ENCODE measurements around the gene TOR2A. TPM values are rescaled to one million over a fixed set of nuclear protein-coding genes. Genes with fewer than 3 reads are reported as not detected.

TOR2A gene
- total and polyA plus RNA-seq, 2 of the 8 experiments (the other 6 are each of a cell fraction or from before 2014, with no cell fraction given) = 18.7 to 24.9 TPM

GRCh38 chr9:127724012-127724411 lies 11.1 kb downstream of the TOR2A start:
- DNase-seq (ENCODE audit: low read depth in 1 of 2, low spot score in 2 of 2) = no peak
- TF ChIP-seq NANOG (IDR thresholded peaks at IDR 0.05; ENCODE audit: insufficient read depth, low read depth, low read length, poor library complexity, severe bottlenecking) (no peak), CBX5 (IDR thresholded peaks at IDR 0.05; ENCODE audit: low read depth, low read length) (no peak), NRF1 (IDR thresholded peaks at IDR 0.05; ENCODE audit: low read depth, low read length) (no peak), SUZ12 (IDR thresholded peaks at IDR 0.05; ENCODE audit: low read length) (no peak), SRF (IDR thresholded peaks at IDR 0.05; ENCODE audit: low read depth, low read length) (no peak), TBP (IDR thresholded peaks at IDR 0.05; ENCODE audit: low read depth, low read length) (no peak), PHF8 (conservative IDR thresholded peaks at IDR 0.05; ENCODE audit: low read depth, low read length) (no peak), KDM1A (IDR thresholded peaks at IDR 0.05; ENCODE audit: borderline replicate concordance, low read length) (no peak), EP300 (IDR thresholded peaks at IDR 0.05; ENCODE audit: borderline replicate concordance in 1 of 2, low read depth in 2 of 2, low read length in 2 of 2) (no peak), HDAC6 (IDR thresholded peaks at IDR 0.05; ENCODE audit: low read depth, low read length) (no peak), KDM4A (IDR thresholded peaks at IDR 0.05; ENCODE audit: low read depth, low read length, severe bottlenecking) (no peak), EGR1 (IDR thresholded peaks at IDR 0.05; ENCODE audit: borderline replicate concordance, low read depth, low read length) (no peak), ZNF274 (IDR thresholded peaks at IDR 0.05; ENCODE audit: borderline replicate concordance, extremely low read depth, low read length) (no peak)

More at GRCh38 chr9:127724012-127724411, 11.1 kb downstream of the TOR2A start:
- Histone ChIP-seq H4K5ac (ENCODE audit: insufficient read length, low read depth, low read length) (no peak overlapping the region), H3K18ac (ENCODE audit: extremely low read depth, low read length) (no peak overlapping the region; the same call in 1 of the 2 replicates), H4K91ac (replicated peaks; ENCODE audit: insufficient read length, low read length) (peak overlapping the region; percentile 88), H2AFZ (ENCODE audit: low read length) (0 out of 2 replicates have a peak overlapping the region, but pooled peaks have one; percentile 46), H3K9me3 (ENCODE audit: insufficient read depth in 2 of 2, low read depth in 1 of 2, low read length in 1 of 2) (no peaks in the 10 kb centered on the region), H3K79me1 (ENCODE audit: low read depth, low read length) (no peaks in the 10 kb centered on the region), H2BK120ac (replicated peaks; ENCODE audit: low read depth, low read length) (no peak overlapping the region), H3K36me3 (ENCODE audit: control insufficient read depth in 2 of 4, insufficient read depth in 4 of 4, low read length in 3 of 4) (no peaks in the 10 kb centered on the region), H3K23me2 (ENCODE audit: low read depth, low read length) (no peaks in the 10 kb centered on the region), H3K27me3 (replicated peaks in 1 of 4; ENCODE audit: control insufficient read depth in 3 of 4, extremely low read depth in 1 of 4, insufficient read depth in 3 of 4, low read length in 3 of 4) (no peaks in the 10 kb centered on the region), H4K8ac (ENCODE audit: extremely low read depth, insufficient read depth, low read length) (peak overlapping the region; percentile 28; the same call in 1 of the 2 replicates), H2BK12ac (ENCODE audit: low read depth, low read length) (0 out of 2 replicates have a peak overlapping the region, but pooled peaks have one; percentile 17), H2BK20ac (ENCODE audit: low read length) (0 out of 2 replicates have a peak overlapping the region, but pooled peaks have one; percentile 72), H3K27ac (ENCODE audit: low read depth, low read length) (no peak overlapping the region), H3K4ac (replicated peaks; ENCODE audit: insufficient read length, low read depth, low read length) (no peak overlapping the region), H3K4me3 (ENCODE audit: extremely low read depth in 1 of 4, insufficient read depth in 2 of 4, low read depth in 3 of 4, low read length in 4 of 4) (peak overlapping the region in 1 of 4 experiments; percentile 16; a peak in 1 of 8 replicates), H2BK15ac (ENCODE audit: low read length) (peak overlapping the region; percentile 95; the same call in 1 of the 2 replicates), H3K79me2 (ENCODE audit: control insufficient read depth in 1 of 2, insufficient read depth in 2 of 2, low read length in 2 of 2) (no peaks in the 10 kb centered on the region), H3K4me1 (replicated peaks in 1 of 4; ENCODE audit: control insufficient read depth in 3 of 4, insufficient read depth in 4 of 4, low read length in 3 of 4) (peaks cover 0 to 18% (median 13%) of the 10 kb centered on the region in 4 experiments; a peak in 5 of 7 replicates), H3K56ac (replicated peaks; ENCODE audit: insufficient read length, low read depth, low read length) (no peak overlapping the region), H3K14ac (ENCODE audit: insufficient read length) (no peak overlapping the region), H3K9ac (replicated peaks in 1 of 4; ENCODE audit: extremely low read depth in 1 of 4, low read depth in 3 of 4, low read length in 3 of 4) (no peak overlapping the region), H3K23ac (ENCODE audit: insufficient read length) (no peak overlapping the region), H2BK5ac (ENCODE audit: low read depth, low read length) (0 out of 2 replicates have a peak overlapping the region, but pooled peaks have one; percentile 60), H2AK5ac (ENCODE audit: low read depth, low read length) (no peak overlapping the region), H4K20me1 (replicated peaks in 1 of 2; ENCODE audit: control insufficient read depth in 1 of 2, insufficient read depth in 2 of 2, low read length in 2 of 2) (no peaks in the 10 kb centered on the region), H3K4me2 (ENCODE audit: insufficient read depth in 1 of 2, low read depth in 2 of 2, low read length in 2 of 2) (0 out of 4 replicates have a peak overlapping the region, but pooled peaks have one; percentile 4 to 27)
- ChIA-PET POLR2A (ENCODE audit: partially characterized antibody) (interaction anchor here (1.0 to 3.2 kb wide), 3 partner anchors 10 to 29 kb away, joined by 3 to 11 read pairs (median 3); partner anchors contain the start of gene TOR2A), CTCF (ENCODE audit: partially characterized antibody) (interaction anchor here (0.6 to 3.4 kb wide), 9 partner anchors 11 to 256 kb away, joined by 3 to 22 read pairs (median 4); partner anchors contain the start of genes CFAP157 and TOR2A)
- no peak for FAIRE-seq
- 83% methylated on average over 18 of the region's 23 CpGs; no CpG with 5 or more reads in 1 of the 2 experiments for WGBS, 2 experiments (ENCODE audit: extremely low coverage in 1 of 2, insufficient coverage in 1 of 2, insufficient read length in 1 of 2, insufficient replicate concordance in 2 of 2, low coverage in 1 of 2, low lambda C conversion rate in 2 of 2, missing lambda C conversion rate in 1 of 2)
